Ammon's horn (tissue), 1 donor: ENCODE measurements around the gene COL25A1.
"Not testable (repeated sequence)": the region's sequence is repeated elsewhere in the genome, so short reads cannot be mapped to it uniquely, and the experiment has no call there.

ENCODE experiments used
- DNase-seq: peaks from one replicate; pipeline ENCODE4 v3.0.0-alpha.2; 2016; ENCODE audit warnings: low spot score

COL25A1 gene

GRCh38 chr4:108954880-108955279 lies 347.6 kb downstream of the COL25A1 start:
- no peak for DNase-seq

DNA sequence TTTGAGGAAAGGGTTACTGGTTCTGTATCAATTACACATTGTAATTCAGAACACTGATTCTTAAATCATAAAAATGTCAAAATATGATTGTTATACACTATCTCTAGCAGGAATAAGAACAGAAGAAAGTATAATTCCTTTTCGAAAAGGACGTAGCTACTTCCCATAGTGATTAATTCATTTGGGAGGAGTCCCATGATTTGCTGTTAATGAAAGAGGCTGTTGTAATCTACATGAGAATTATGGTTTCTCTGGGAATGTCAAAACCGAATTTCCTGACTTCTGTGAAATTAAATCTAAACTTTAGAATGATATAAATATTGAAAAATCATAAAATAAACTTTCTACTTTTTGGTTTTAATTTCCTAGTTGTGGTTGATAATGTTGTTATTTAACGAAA lies 348.5 kb downstream of the COL25A1 start:
- no peak for DNase-seq

DNA sequence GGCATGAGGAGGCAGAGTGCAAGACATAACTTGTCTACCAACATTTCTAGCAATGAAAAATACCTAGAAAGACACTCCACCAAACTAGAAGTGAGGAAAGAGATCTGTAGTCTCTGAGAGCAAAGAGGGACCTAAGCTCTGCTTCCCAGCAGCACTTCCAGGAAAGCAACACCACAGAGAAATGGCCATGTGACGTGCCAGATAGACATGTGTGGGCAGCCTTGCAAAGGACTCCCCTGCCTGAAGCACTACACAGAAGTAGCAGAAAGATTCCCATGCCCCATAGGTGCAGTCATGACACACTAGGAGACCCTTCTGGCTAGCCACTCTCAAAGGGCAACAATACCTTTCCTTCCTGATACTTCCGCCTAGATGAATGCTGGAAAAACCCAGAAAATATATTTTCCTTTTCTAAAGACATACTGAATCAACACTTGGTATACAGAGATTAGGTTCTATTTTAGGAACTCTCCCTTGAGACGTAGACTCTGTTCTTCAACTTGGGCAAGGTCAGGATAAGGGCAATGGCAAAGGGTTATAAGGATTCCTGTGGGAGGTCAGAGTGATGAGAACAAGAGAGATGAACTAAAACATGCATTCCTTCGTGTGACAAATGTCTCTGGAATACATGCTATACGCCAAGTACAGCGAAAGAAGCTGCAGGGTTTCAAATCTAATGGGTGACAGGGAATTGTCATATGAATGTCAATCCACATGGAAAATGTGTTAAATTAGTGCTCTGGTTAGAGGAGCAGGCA lies 352.1 kb downstream of the COL25A1 start:
- DNase-seq, result no peak

DNA sequence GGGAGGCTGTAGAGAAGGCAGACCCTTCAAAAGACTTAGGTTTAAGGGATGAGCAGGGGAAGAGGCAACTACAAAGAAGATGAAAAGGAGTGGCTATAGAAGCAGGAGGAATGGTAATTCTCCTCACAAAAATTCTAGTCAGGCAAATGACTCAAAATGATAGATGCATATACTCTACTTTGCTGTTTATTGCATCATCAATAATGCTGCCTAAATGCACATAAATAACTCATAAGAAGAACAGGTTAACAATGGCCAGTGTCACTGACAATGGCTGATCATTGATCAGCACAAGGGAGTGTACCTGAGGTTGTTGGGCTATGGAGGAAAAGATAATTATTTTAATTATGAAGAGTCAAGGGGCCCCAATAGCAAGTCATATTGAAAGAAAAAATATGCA lies 354.9 kb downstream of the COL25A1 start:
- no peak for DNase-seq

- DNase-seq, result no peak
Observed at GRCh38 chr4:108946237-108946636, 356.2 kb downstream of the COL25A1 start.

DNA sequence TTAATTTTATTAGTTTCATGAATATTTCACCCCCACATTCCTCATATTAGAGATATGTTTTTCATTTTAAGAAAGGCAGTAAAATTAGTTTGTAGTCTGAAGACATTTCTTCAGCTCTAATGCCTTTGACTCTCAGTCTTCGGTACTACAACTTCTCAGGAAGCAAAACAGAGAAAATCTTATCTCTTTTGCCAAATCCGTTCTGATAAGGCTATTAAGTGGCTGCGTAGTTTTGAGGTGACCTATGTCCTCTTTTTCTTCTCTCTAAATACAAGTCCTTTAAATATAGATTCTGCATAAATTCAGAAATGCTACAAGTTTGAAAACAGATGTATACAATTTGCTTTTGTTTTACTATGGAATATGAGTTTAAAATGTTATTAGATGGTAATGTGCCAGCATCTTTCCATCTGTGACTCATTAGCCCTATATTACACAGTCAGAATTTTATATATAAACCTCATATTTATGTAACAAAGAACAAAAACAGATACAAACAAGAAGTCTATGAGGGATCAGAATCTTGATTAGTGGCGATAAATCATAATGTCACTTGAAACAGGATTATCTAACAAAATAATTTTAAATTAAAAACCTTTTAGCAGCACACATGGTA lies 358.4 kb downstream of the COL25A1 start:
- no peak for DNase-seq

GRCh38 chr4:108943371-108943770 lies 359.1 kb downstream of the COL25A1 start:
- no peak for DNase-seq

DNA sequence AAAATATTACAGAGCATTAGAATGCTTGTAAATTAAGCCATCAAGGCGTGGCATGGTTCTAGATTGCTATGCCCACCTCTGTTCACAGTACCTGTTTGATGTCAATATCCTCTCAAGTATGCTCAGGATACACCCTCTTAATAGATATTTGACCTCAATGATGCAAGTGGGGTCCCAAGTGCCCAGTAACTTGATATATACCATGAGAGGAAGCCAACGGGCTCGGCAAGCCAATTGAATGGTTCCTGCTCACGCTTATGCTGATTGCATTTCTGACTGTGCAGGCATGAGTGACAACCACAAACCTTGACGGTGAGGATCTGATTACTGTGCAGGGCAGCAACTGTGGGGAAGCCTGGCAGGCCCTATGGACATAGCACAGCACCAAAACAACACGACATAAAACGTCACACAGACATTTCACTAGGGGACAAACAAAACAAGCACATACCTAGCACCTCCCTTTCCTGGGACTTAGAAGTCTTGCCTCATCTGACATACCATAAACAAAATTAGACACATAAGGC lies 360.5 kb downstream of the COL25A1 start:
- no peak for DNase-seq

DNA sequence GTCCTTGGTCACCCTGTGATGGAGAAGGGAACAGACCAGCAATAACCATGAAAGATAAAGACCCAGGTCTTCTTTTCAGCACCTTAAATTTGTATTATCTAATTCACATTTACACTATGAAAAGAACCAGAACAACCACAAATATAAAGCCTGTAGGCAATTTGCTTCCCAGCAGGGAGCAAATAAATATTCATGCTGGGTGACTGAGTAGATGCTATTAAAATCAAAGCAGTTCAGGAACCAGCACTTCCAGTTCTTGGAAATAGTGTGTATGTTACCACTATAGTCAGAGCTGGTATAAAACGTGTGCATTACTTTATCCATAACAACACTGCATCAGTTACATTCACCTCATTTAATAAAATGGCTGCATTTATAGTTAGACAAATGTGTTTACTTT lies 361.8 kb downstream of the COL25A1 start:
- no peak for DNase-seq

- DNase-seq, result no peak
Observed at GRCh38 chr4:108940149-108940548, 362.3 kb downstream of the COL25A1 start.

GRCh38 chr4:108937066-108937465 lies 365.4 kb downstream of the COL25A1 start:
- DNase-seq, result no peak

DNA sequence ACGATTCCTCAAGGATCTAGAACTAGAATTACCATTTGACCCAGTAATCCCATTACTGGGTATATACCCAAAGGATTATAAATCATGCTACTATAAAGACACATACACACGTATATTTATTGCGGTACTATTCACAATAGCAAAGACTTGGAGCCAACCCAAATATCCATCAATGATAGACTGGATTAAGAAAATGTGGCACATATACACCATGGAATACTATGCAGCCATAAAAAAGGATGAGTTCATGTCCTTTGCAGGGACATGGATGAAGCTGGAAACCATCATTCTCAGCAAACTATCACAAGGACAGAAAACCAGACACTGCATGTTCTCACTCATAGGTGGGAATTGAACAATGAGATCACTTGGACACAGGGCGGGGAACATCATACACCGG lies 368.5 kb downstream of the COL25A1 start:
- not testable (repeated sequence) for DNase-seq

DNA sequence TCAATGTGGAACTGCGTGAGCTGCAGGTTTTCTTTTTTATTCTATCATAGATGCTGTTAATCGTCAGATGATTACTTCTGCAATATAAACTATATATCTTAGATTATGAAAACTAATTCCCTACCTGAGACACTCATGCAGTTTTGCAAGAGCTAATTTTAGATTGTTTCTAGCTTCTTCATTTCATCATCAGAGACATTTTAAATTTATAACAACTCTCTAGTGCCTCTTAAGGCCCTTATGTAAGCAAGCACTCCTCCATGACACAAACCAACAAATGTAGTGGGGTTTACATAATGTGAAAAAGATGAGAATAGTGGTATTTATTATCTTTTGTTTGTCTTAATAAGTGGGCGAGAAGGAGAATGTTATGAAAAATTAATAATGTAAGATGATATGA lies 369.4 kb downstream of the COL25A1 start:
- DNase-seq, result no peak

- DNase-seq, result no peak
Observed at GRCh38 chr4:108931926-108932325, 370.5 kb downstream of the COL25A1 start.

DNA sequence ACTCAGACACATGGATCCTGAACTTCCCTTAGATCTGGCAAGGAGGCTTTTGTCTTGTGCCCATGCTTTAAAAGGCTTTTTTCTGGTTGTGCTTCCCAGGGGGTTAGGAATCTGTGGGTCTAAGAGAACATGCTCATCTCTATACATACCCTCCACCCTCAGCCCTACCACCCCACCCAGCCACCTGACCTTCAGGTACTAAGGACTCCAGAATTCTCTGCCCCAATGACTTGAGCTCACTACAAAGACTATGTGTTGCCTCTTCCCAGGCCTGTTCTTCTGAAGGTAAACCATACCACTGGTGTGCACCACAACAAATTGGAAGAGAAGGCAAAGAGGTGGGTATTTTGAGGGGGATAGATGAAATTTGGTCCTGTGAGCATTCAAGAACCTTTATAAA lies 372.3 kb downstream of the COL25A1 start:
- no peak for DNase-seq

DNA sequence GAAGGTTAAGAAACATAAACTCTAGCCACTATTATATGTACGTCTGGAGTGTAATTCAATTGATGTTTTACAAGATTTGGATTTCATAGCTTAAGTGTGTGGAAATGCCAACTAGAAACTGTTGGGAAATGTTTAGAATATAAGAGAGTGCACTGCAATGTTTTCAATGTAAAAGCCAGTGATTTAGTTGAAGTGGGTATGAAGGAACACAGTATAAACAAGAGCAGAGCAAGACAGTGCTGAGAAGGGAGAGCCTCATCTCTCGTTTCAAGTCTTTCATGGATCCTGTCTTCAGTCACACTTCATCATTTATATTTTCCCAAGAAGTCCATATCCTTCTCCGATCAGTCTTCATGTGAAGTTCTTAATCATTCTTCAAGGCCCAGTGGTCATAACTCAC lies 375.7 kb downstream of the COL25A1 start:
- DNase-seq, result no peak

DNA sequence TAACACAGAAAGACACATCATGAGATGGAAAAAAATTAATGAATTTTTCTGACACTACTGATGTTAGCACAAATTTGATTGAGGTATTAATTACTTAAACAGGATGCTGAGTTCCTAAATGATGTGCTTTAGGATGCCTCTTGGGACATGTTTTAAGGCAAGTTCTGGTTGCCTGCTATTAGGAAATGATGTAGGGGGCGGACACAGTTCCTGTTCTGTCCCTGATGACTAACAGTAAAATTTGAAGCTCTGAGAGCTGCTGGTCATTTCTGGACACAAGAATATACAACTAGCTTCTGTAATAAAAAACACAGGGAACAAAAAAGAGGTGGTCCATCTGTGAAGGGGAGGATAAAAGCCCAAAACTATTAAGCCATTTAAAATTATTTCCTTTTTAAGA lies 376.4 kb downstream of the COL25A1 start:
- no peak for DNase-seq

DNA sequence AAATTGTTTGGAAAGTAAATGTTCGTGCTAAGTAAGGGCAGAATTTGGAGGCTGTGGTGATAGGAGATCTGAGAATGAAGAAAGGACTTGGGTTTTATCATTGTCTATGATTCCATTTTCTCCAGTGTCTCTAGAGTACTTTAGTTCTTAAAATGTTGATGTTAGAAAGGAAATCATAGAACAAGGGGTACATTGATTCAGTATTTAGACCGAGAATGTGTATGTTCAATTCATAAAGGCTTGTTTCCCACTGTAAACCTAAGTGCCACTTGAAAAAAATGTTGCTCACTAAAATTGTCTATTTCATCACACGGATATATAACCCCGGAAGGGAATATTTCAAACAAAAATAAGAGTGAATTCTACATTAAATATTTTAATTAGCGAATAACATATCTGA lies 380.3 kb downstream of the COL25A1 start:
- DNase-seq, result no peak

DNA sequence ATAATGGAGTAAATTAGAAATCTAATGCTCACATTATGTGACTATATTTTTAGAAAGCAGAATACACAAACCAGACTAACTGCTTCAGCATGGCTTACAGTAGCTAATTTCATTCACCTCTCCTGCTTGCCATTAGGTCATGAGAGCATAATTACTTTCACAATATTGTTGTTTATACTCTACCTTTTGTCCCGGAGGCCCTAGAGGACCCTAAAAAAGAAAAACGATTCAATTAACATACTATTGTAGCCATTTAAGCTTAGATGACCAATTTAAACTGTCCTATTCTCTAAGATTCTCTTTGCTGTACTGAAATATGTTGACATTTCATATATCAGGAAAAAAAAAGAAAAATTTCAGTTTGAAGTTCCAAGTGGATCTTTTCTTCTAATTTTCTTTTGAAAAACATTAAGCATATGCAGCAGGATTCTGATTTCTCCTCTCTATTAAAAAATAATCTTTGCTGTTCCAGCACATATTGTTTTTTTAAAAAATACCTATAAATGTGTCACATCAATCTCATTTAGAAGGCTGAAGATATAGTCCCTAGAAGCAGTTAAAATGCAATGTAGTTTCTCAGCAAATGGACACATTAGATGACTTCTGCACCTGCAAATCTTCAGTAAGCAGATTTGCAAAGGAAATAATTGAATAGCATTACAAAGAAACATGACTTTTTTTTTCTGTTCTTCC lies 381.9 kb downstream of the COL25A1 start:
- no peak for DNase-seq

- no peak for DNase-seq
Observed at GRCh38 chr4:108919226-108919893, 383.1 kb downstream of the COL25A1 start.

- DNase-seq, result no peak
Observed at GRCh38 chr4:108917255-108917654, 385.2 kb downstream of the COL25A1 start.

- DNase-seq, result no peak
Observed at GRCh38 chr4:108916638-108917037, 385.8 kb downstream of the COL25A1 start.
